Astrocyte of the hippocampus (primary cell): ENCODE results near the gene HDAC4.
A peak's percentile ranks its signal among the peaks of the same experiment; 100 is the strongest.

ENCODE experiments used
- DNase-seq: peaks from one replicate; pipeline ENCODE4 v3.0.0; 2011; ENCODE audit warnings: low read depth, low spot score

The HDAC4 gene

DNA sequence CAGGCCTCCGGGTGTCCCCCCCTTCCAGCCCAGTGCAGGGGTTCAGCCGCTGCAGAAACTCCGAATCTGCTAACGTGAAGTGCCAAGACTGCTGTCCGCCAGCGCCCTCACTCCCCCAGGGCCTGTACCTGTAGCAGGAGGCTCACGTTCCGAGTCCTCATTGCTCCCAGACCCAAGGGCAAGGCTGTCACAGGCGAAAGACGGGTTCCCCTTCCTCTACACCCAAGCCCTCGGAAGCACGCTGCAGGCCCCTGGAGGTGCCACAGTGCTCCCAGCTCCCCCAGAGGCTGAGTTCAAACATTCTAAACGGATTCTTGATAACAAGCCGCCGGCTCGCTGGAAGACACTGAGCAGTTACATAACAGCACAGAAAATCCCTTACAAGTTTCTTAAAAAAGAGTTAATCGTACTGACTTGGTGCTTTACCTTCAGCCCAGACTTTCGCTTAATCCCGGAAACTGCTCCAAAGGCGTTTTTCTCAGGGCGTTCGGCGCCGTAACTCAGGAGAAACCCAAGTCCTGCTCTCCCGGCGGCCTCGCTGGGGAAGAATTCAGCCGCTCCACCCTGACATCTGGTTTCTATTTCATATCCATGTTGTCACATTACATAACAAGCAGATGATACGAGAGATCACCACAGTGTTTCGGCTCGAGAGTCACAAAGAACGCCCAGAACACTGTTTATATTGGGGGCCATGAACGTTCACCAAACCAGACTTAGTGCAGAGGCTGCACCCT is 92.0 kb downstream of the HDAC4 start:
- no peak for DNase-seq

DNA sequence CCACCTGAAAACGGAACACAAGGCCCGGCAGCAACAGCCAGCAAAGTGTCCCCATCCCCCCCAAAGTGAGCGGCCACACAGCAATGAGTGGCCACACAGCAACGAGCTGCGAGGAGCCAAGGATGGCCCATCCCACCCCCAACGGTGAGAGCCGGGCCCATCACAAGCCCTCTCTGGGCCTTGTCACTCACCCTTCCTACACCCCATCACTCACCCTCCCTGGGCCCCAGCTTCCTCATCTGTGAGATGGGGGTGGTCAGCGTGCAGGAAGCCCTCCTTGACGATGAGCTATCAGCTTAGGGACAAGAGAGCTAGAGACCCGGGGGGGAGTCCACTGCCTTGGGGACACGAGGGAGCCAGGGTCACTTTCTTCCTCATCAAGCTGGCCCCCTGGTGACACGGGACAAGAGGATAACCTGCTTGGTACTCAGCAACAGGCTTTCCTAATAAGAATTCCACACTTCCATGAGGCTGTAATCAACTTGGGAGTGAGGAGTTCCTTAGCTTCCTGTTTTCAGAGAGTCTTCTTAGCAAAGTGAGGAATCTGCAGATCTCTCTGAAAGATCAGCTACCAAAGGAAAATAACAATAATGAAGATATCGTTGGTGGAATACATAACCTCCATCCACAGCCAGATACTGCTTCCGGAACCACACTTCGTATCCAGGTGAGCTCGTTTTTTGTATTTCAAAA is 92.8 kb downstream of the HDAC4 start:
- no peak for DNase-seq

DNA sequence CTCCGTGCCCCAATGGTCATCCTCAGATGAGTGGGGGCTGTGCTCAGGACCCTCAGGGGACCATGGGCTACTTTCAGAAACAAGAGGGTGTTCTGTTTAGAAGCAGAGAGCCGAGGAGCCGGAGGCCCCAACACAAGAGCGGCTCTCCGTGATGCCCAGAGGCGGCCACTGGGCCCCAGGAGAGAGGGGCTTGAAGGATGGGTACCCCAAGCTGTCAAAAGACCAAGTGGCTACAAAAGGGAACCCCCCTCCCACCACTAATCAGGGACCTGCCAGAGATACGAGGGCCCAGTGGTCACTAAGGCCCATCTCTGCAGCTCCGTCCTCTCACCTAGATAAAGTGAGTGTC is 93.6 kb downstream of the HDAC4 start:
- no peak for DNase-seq

GRCh38 chr2:239306274-239307220 is 94.3 kb downstream of the HDAC4 start:
- no peak for DNase-seq

DNA sequence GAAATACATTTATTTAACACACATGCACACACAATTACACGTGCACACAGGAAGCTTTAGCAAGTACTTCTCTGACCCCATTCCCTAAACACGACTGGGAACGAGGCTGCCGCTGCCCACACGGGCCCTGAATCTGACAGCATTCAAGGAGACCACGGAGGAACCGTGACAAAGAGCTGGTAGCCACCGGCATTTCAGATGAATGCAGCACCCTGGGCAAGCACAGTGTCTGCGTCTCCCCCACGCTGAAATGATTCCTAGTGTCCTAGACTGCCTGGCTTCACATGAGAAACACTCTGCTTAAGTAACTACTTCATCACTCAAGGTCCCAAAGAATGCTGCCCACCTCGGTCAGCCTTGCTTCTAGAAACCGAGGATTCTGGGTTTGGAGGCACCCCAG is 95.0 kb downstream of the HDAC4 start:
- DNase-seq, result peak; percentile 65

DNA sequence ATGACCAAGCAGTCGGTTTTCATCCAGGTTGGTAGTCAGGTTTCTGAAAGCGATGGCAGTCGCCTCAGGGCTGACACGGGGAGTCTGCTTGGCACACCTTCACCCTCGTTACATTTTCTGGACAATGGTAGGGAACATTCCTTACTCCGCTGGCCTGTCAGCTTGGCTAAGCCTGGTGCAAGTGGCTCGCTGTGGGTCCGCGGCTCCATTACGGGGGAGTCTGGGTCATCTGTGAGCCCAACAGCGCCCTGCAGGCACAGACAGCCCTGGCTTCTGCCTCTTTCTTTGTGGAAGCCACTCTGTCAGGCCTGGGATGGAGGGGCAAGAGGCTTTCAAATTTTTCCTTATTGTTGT is 95.6 kb downstream of the HDAC4 start:
- DNase-seq, result peak; percentile 46

GRCh38 chr2:239304533-239305221 is 96.1 kb downstream of the HDAC4 start:
- no peak for DNase-seq

DNA sequence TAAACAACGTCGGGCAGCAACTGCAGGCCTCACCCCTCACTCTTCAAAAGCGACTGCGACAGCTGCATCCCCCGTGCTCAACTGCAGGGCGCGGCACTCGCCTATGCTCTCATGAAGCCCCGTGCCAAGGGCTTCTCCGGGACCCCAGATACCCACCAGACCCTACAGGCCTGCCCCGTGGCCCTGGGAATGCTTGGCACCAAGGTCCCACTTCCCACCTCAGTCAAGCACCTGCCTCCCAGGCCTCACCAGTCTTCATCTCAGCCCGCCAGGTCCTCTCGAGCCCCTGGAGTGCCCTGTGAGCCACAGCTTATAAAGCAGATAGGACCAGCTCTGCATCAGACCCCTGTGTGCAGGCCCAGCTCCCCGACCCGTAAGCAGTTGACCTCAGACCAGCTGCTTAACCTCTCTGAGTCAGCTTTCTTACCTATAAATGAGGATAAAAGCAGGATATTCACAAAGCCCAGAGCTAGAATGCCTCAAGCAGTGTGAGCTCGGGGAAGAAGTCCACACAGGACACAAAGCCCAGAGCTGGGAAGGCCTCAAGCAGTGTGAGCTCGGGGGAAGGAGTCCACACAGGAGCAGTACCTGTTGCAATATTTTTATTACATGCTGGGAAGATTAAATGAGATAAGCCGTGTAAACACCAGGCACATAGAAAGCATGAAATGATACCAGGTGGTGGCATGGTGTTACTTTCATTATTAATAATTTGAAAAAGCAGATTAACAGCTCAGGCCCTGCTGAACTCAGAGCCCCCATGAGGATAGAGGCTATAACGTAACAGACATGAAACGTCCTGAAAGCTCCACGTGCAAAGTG is 96.9 kb downstream of the HDAC4 start:
- no peak for DNase-seq

DNA sequence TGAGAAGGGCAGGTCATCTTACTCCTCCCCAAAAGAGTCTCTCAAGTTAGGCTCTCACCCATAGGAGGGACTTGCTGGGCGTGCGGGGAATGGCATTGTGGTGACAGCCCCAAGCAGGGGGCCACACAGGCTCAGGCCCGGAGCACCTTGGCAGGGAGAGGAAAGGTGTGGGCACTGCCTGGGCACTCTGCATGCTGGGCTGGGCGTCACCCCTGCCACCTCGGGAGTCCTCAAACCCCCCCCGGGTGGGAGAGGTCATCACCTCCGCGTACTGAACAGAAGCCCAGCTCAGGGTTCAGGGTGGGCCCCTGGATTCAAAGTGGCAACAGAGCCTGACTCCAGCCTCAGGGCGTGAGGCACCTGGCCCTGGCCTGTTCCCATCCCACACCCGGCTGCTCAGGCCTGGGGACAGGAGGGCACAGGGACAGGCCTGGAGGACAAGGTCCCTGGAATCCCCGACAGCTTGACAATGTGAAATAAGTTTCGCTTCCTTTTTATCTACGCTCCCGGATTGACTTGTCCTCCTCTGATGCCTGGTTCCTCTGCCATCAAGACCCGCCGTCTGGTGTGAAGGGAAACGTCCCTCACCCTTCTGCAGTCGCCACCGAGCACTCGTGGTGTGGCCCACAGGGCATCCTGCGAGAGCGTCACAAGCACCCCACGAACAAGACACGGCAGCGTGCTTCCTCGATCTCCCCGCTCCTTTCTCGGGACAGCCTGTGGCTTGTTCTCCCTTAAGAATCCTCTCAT is 97.8 kb downstream of the HDAC4 start:
- DNase-seq, result no peak

DNA sequence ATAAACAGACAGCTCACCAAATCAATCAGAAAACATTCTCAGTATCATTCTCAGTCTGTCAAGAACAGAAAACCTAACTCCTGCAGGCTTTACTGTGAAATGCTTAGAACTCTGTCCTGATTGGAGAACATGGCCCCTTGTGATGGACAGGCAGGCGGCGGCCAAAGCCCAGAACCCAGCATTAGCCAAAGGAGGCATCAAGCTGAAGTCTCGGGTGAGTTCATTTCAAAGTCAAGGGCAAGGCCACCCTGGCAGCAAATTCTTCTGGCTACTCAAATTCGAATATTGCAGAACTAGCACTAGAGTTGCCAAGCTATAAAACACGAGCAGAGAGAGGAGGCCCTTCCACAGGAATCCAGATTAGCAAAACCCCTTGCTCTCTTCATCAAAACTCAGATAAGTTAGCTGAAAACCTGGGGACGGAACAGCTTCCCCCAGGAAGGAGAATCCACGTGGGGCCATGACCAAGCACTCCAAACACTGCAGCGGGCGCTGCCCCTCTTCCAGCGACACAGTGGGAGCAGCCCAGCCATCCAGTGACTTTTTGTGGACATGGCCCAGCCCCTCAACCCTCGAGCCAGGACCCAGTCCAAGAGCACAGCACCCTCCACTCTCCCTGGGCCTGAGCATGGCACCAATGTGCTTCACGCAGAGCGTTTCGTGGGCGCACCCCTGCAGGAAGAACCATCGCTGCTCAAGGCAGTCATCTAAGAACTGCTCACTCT is 98.6 kb downstream of the HDAC4 start:
- DNase-seq, result no peak

- no peak for DNase-seq
These were observed 99.7 kb downstream of the HDAC4 start for GRCh38 chr2:239300871-239301735.

- no peak for DNase-seq
These were observed 100.6 kb downstream of the HDAC4 start for GRCh38 chr2:239300242-239300641.

DNA sequence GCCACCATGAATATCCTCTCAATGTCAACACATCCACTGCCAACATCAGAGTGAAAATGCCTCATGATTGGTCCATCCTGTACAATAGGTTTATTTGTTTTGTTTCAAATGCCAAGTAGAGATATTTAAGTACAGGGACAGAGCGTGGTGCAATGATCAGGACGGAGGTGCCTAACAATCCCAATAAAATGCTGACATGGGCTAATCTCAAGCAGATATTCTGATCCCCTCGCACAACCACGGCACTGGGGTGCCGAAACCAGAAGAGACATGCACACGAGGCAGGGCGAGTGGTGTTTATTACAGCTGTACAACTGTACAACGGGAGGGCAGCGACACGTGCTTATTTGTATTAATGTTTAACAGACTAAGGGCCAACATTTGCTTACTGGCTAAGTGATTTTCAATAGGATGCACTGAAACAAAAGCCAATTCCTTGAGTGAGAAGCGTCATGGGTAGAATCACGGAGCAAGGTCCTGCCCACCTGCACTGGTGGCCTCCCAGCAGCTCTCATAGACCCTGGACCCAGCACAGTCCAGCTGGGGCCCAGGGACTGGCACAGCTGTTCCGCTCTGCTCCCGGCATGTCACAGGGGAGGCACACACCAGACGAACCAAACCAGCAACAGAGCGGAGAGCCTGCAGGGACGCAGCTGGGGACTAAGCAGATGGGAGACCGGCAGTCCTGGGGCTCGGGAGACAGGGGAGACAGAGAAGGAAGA is 101.4 kb downstream of the HDAC4 start:
- no peak for DNase-seq

DNA sequence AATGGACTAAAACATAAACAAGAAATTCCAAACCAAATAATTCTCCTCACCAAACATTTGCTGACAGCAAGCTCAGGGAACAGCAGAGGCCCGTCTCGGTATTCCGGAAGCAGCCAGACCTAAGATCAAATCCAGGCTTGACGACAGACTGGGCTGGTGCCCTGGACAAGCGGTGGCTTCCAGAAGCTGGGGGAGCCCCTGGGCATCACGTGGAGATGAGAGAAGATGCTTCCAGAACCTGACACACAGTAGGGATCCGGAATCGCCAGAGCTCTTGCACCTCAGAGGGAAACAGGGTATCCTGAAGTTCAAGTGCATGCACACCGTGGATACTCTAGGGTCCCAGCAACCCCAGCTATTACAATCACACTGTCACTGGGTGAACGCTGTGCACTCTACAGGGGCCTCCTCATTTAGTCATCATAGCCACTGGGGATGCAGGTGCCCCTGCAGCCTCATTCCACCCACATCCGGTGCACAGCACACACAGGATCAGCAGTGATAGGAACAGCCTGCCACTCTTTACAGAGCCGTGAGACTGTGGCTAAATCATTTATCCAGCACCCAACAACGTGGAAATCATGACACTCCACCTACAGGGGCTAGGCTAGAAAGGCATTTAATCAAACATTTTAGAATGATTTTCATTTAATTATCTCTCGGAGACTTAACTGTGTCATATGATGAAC is 102.6 kb downstream of the HDAC4 start:
- no peak for DNase-seq

DNA sequence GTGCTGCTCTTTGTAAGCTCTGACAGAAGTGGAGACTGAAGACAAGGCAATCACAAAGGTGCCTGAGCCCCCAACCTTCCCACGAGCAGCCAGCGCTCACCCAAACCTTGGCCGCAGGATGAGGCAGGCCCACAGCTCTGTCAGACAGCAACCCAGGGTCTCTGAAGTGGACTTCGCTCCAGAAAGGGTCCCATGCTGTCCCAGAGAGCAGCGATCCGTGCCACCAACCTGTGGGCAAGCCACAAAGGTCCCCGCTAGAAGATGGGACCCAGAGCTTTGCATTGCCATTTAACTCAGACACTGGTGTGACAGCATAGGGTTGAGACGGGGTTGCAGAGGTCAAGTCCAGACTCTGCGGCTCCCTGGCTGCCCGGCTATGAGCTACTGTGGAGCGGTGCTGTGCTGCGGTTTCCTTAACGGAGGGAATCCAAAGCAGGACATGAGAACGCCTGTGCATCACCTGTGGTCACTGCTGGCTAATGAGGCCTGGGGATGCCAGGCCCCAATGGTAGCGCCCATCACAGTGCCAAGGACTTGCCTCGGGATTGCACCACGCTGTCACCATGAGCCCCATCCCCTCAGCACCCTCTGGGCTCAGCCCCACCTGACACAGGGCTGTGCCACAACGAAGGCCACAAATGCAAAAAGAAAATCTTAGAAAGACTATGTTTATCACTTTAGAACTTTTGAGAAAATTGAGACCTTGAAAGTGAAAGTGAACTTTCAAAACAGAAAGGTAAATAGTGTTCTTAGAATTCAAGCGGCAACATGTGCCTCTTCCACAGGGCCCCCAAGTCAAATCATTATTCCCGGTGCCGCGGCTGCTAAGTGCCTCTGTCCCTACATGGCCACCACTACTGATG is 103.4 kb downstream of the HDAC4 start:
- DNase-seq, result no peak
